Psoas muscle (tissue), 8 donors: ENCODE data around the gene ANTXR1. TPM values are rescaled to one million over a fixed set of nuclear protein-coding genes. Genes with fewer than 3 reads are reported as not detected.

Experiments used
- ATAC-seq, 4 donors: fragments of 200-7000 bp; cut with Tn5 transposase; one replicate each; pipeline ENCODE4 v1.9.1; 2020; ENCODE audit warnings: moderate library complexity in 3 of 4, mild to moderate bottlenecking in 2 of 4
- DNase-seq, 2 donors: peaks; one replicate each; pipeline ENCODE4 v3.0.0-alpha.2; 2020
- H3K27ac ChIP-seq: fragments of 200-600 bp; one replicate; pipeline ENCODE4 v1.8.0; 2022
- H3K27me3 ChIP-seq, 3 donors: fragments of 200-600 bp in 1 of 3; one replicate each; pipeline versions ENCODE4 v1.6.1 to v1.8.0; 2013 to 2022; ENCODE audit warnings: low read length in 2 of 3, mild to moderate bottlenecking in 2 of 3, moderate library complexity in 1 of 3; ENCODE audit not compliant: insufficient read depth in 3 of 3
- H3K36me3 ChIP-seq, 2 donors: fragments of 200-600 bp in 1 of 2; one replicate each; pipeline versions ENCODE4 v1.6.1 to v1.8.0; 2013 to 2022; ENCODE audit warnings: low read depth in 1 of 2, mild to moderate bottlenecking in 1 of 2, moderate library complexity in 1 of 2; ENCODE audit not compliant: insufficient read depth in 1 of 2
- H3K4me1 ChIP-seq: fragments of 200-600 bp; one replicate; pipeline ENCODE4 v1.8.0; 2022
- H3K4me3 ChIP-seq: fragments of 200-600 bp; one replicate; pipeline ENCODE4 v1.8.0; 2022; ENCODE audit warnings: mild to moderate bottlenecking
- H3K9me3 ChIP-seq: fragments of 200-600 bp; one replicate; pipeline ENCODE4 v1.8.0; 2022
- WGBS, 3 donors: extraction: QIAGEN DNeasy Blood & Tissue Kit; methylation state at CpG; one replicate each; pipeline versions ENCODE4 v1.1.6 to v1.1.7; 2013; 5-methylcytosine and 5-hydroxymethylcytosine counted together
- intact Hi-C, 2 donors: fragments of 100-400 bp; cut with DNase I; formaldehyde crosslinking; loops; one replicate each; pipeline versions ENCODE4 v1.11.0 to v1.14.2; 2022
- polyA plus RNA-seq, 3 donors: library from polyadenylated mRNA; stranded (reverse); fragments of 200-250 nt; gene quantifications; one replicate each; pipeline ENCODE4 v1.2.3, GENCODE V29; 2013
- total RNA-seq, 4 donors: library from RNA; stranded (reverse); fragmentation: NEBNext Ultra II Directional in 2 of 4; extraction: Animal tissue kit (Norgen Biotek cat#: 25700) in 2 of 4; gene quantifications; one replicate each; pipeline versions ENCODE4 v1.2.1 to v1.2.4, GENCODE V29; 2021 to 2023
- TF ChIP-seq, protein P1 (sequence below): fragments of 200-600 bp; IDR thresholded peaks from one replicate; pipeline ENCODE4 v1.8.0; 2022; ENCODE audit warnings: antibody characterized with exemption
- donor health status: healthy with polysubstance abuse.
- donor health status: DM: no; HTN: no; CAD: no; lungs with moderate emphysema.
- donor health status: Bipolar disorder and iron deficiency.
- donor health status: healthy.
- donor health status: DM: yes; HTN: yes; CAD: no.
- donor health status: DM: no; HTN: no; CAD: no.
- donor health status: DM: no; HTN: no; CAD: no.
- donor health status: DM: yes; HTN: yes; CAD: no.

ANTXR1 gene
- total and polyA plus RNA-seq, 7 donors, result 3.7 to 24.3 (median 10.9) TPM

DNA sequence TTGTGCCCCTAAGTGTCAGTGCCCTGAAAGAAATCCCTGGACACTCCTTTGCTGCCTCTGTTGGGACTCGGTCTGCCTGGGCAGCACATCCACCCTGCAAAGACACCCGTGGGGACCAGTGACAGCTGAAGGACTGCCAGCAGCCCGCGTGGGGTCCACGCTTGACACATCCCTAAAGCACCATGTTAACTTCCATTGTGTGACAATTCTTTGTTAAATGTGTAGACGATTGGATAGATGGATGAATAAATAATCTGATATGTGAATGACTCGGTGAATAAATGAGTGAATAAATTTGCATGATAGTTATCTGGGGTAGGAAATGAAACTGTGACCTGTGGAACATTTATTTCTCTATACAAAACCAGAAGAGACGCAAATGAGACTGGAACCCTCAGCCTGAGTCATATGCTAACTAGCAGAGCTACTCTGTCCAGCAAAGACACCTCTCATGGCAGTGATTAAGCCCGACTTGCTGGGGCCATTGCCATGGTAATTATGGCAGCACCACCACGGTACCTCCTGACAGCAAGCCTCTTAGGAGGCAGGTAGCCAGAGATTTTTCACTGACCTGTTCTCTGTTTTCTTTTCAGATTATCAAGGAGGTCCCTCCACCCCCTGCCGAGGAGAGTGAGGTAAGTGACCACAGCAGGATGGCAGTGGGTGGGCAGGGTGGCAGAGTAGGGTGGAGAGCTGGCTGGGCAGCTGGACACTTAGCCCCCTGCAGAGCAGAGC, 156.8 kb downstream of the ANTXR1 start:
- H3K4me3 ChIP-seq, result no peak overlapping the region
- intact Hi-C loops, result no loop called here
- 51 to 75% (median 58%) methylated on average over 11 of the region's 11 CpGs for WGBS, 3 donors
- no peaks in the 10 kb centered on the region for H3K36me3 ChIP-seq
- DNase-seq, result no peak
- H3K27ac ChIP-seq, result no peak overlapping the region
- H3K27me3 ChIP-seq, result peaks cover 0 to 4% (median 0%) of the 10 kb centered on the region in 3 donors
- no peaks in the 10 kb centered on the region for H3K9me3 ChIP-seq
- TF ChIP-seq, protein P1, sequence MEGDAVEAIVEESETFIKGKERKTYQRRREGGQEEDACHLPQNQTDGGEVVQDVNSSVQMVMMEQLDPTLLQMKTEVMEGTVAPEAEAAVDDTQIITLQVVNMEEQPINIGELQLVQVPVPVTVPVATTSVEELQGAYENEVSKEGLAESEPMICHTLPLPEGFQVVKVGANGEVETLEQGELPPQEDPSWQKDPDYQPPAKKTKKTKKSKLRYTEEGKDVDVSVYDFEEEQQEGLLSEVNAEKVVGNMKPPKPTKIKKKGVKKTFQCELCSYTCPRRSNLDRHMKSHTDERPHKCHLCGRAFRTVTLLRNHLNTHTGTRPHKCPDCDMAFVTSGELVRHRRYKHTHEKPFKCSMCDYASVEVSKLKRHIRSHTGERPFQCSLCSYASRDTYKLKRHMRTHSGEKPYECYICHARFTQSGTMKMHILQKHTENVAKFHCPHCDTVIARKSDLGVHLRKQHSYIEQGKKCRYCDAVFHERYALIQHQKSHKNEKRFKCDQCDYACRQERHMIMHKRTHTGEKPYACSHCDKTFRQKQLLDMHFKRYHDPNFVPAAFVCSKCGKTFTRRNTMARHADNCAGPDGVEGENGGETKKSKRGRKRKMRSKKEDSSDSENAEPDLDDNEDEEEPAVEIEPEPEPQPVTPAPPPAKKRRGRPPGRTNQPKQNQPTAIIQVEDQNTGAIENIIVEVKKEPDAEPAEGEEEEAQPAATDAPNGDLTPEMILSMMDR, result no peak
- ATAC-seq, result no peak
- peaks cover 10% of the 10 kb centered on the region for H3K4me1 ChIP-seq

DNA sequence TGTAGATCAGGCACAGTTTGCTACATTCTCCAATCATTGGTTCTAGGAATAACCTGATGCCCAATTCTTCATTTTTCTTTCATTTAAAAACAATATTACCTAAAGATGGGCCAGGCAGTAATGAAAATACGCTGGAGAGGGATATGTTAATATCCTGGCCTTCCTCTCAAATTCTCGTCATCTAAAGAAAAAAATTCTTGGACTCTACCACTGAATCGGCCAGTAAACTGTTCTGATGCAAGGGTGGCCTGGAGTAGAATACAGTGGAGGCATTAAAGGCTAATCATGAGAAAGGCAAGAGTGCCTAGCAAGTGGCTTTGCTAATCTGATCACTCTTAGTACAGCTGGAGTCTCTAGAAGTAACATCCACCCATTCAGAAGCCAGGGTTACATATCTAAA, 157.7 kb downstream of the ANTXR1 start:
- DNase-seq (no peak), ATAC-seq (no peak)
- TF ChIP-seq, protein P1, result no peak
- H3K4me1 ChIP-seq, result peaks cover 5% of the 10 kb centered on the region
- H3K36me3 ChIP-seq, result no peaks in the 10 kb centered on the region
- H3K27me3 ChIP-seq, result peaks cover 0 to 4% (median 0%) of the 10 kb centered on the region in 3 donors
- intact Hi-C loops, result no loop called here
- WGBS, 3 donors, result 67 to 76% (median 73%) methylated on average over 3 of the region's 3 CpGs
- H3K27ac ChIP-seq, result no peak overlapping the region
- H3K9me3 ChIP-seq, result no peaks in the 10 kb centered on the region
- H3K4me3 ChIP-seq, result no peak overlapping the region

DNA sequence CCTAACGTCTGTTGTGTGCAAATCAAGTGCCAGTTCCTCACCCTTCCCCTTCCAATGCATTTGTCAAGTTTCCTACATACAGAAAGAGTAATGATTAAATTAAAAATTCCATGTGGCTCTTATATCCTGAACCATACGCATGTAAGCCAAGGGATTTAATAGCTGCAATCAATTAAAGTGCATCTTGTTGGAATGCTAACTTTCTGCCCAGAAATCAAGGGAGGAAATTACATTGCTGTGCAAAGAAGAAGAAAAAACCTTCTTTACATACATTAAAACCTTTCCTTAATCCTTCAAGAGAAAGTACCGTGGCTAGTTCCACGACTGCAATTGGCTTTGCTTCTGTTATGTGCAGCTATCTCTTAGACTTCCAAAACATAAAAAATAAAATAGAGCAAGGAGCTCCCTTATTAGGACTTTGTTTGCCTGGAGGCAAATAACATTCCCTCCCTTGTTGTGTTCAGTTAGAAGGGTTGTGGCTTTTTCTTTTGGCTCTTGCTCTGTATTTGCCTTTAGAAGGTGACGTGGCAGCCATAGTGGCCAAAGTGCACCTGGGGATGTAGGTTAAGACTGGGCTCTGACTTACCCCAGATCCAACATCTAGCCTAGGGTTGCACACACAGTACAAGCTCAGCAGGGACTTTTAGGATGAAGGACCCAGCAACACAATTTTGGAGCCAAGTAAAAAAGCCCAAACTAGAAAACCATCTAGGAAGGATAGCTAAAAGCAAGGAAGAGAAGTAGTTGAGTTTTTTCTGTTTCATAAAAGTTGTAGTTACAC, 158.3 kb downstream of the ANTXR1 start:
- Histone ChIP-seq H3K4me1 (peaks cover 5% of the 10 kb centered on the region), H3K27me3 (peaks cover 0 to 4% (median 0%) of the 10 kb centered on the region in 3 donors), H3K9me3 (no peaks in the 10 kb centered on the region), H3K27ac (no peak overlapping the region), H3K36me3 (no peaks in the 10 kb centered on the region), H3K4me3 (no peak overlapping the region)
- no peak for DNase-seq
- intact Hi-C loops, result no loop called here
- WGBS, 3 donors, result 63 to 74% (median 65%) methylated on average over 5 of the region's 5 CpGs
- TF ChIP-seq, protein P1, result no peak
- no peak for ATAC-seq

DNA sequence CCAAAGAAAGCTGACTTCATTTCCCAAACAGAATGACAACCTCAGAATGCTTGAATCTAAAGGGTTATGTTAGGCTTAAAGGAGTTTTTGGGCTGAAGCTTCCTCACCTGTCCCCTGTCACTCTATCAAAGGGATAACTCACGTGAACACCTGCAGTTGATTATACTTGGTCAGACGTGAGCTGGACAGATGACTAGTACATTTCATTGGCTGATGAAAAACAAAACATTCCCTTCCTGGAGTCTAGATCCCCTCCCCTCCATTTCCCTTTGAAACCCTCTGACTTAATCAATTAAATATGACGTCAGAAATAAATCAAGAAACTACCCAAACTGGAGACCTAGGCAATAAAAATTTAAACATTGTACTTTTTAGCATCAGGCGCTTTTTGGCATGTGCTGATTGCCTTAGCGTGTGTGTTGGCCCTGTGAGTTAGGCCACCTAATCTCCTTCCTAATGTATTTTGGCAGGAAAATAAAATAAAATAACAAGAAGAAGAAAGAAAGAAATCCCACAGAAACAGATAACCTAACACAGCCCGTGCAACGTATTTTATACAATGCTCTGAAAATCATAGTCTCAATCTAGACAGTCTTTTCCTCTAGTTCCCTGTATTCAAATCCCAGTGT, 159.0 kb downstream of the ANTXR1 start:
- Histone ChIP-seq H3K4me3 (no peak overlapping the region), H3K9me3 (no peaks in the 10 kb centered on the region), H3K27me3 (peaks cover 0 to 2% (median 0%) of the 10 kb centered on the region in 3 donors), H3K36me3 (no peaks in the 10 kb centered on the region), H3K27ac (no peak overlapping the region), H3K4me1 (peaks cover 12% of the 10 kb centered on the region)
- TF ChIP-seq, protein P1, result no peak
- intact Hi-C loops, result no loop called here
- no peak for DNase-seq
- 61 to 72% (median 64%) methylated on average over 7 of the region's 7 CpGs for WGBS, 3 donors
- no peak for ATAC-seq
